GM18870 (cell line): ENCODE results near the gene WNK2.

ENCODE experiments used
- ATAC-seq: cut with Tn5 transposase; IDR thresholded peaks from one replicate; pipeline ENCODE4 v1.9.1; 2021; ENCODE audit warnings: moderate library complexity; ENCODE audit not compliant: unreplicated experiment

The WNK2 gene

DNA sequence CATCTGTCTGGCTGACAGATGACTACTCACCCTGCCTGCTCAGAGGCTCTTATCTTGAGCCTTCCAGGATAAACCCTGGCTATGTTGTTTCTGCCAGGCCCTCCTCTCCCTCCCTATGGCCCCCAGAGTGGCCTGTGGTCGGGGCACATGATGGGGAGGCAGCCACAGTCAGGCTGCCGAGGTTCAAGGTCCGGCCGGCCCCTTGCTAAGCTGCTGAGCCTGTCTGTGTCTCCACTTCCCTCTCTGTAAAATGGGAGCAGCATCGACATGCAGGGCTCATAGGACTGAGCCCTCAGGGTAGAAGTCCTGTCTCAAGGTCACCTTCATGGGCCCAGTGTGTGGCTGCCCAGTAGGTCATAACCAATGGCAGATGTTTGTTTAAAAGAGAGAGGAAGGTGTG lies 28.5 kb downstream of the WNK2 start:
- ATAC-seq = no peak

- ATAC-seq = no peak
Observed at GRCh38 chr9:93216073-93216365, 32.1 kb downstream of the WNK2 start.

DNA sequence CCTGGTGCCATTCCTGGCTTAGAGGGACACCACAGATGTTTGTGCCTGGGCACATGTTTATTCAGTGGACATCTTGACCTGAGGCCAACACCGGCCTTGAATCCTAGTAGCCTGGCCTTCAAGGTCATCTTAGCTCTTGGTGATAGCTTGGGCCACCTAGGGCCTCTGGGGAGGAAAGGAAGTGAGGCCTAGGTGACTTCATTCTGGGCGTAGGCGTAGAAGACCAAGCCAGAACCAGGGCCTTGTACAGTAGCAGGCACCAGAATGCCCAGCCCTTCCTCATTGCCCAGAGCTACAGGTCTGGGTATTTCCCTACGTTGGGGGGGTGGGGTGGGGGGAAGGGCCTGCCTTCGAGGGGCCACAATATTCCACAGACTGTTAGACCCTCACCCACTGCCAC lies 33.8 kb downstream of the WNK2 start:
- no peak for ATAC-seq

GRCh38 chr9:93218161-93218560 lies 34.2 kb downstream of the WNK2 start:
- no peak for ATAC-seq

DNA sequence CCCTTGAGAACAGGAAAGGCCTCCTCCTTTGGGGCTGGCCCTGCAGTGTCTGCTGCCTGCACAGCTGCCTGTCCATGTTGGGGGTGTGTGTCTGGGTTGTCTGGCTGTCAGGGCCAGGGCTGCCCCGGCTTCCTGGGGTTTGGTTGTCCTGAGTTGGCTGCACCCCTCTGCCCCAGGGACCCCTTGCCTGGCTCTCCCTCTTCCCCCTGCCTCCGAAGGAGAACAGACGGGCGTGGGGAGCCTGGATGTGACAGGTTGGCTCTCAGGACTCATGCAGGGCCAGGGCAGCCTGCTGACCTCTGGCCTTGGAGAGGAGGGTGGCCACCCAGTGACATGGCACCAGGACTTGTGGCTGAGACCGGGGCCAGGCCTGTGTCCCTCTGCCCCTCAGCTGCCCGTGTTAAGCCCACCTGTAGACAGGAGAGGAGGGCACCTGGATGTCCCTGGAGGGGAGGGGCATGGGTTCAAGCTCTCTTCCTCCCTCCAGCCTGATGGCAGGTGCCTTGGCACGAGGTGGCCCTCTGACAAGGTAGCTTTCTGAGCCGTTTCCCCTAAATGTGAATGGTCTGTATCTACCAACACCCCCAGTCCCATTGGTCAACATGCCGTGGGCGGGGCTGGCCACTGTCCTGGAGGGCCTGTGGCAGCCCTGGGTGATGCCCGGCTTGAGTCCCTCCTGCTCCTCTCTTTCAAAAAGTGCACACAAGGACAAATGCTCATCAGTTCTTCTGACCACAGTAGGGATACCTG lies 34.9 kb downstream of the WNK2 start:
- no peak for ATAC-seq

DNA sequence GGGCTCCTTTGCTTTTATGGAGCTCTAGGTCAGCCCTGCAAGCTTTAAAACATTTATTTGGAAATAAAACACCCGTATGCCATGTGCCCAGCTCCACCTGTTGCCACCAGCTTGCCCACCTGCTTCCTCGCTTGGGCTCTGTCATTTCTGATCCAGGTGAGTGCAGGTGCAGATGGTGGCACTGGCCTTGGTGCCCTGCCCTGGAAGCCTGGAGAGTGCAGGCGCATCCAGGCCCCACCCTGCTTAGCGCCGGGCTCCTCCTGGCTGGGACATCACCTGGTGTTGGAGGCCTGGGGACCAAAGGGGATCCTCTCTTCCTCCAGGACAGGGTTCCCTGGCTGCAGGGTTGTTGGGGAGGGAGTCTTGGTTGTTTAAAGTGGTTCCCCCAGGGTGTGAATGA lies 35.8 kb downstream of the WNK2 start:
- no peak for ATAC-seq

- no peak for ATAC-seq
Observed at GRCh38 chr9:93220627-93221026, 36.7 kb downstream of the WNK2 start.

- no peak for ATAC-seq
Observed at GRCh38 chr9:93221044-93221443, 37.1 kb downstream of the WNK2 start.

DNA sequence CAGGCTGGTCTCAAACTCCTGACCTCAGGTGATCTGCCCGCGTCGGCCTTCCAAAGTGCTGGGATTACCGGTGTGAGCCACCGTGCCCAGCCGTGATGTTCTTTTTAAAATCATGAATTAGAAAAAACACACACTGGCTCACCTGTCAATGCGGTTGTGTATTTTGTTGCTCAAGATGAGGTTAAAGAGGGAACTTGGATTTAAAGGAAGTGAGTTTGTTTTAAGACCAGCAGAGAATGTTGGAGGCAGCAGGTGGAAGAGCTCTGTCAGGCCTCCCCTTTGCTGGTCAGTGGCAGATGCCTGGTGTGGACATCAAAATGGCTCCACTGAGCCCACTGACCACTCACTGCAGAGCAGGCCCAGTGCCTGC lies 38.9 kb downstream of the WNK2 start:
- ATAC-seq = no peak

- no peak for ATAC-seq
Observed at GRCh38 chr9:93223260-93224180, 39.6 kb downstream of the WNK2 start.

DNA sequence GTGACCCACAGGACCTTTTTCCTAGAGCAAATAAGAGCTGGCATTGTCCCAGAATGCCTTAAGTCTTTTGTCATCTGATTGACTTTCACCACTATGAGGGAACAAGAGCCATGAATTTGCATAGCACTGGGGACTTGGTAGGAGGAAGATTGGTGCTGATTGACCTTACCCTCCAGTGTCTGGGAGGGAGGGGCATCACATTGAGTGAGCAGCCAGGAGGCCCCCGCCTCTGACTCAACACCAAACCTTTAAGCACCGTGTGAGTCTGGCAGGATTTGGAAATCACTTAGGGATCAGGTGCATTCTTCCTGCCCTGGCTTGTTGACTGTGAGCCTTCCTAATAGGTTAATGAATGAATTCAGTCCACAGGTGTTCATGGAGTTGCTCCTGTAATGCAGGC lies 40.7 kb downstream of the WNK2 start:
- no peak for ATAC-seq

DNA sequence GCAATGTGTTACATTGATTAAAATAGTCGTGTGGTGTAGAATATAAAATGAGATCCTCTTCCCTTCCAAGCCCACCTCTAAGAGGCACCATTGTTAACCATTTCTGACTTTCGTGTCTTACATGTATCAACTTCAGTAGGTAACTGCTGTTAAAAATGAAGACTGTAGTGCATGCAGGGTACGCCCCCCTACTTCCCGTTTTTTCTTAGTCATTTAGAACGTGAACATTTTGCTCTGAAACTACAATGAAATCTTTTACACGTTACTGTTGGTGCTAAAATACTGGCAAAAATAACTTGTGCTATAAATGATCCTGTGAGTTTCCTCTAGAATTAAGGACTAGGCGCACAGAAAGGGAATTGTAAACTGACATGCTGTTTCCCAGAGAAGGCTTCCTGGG lies 41.5 kb downstream of the WNK2 start:
- no peak for ATAC-seq

GRCh38 chr9:93225892-93226291 lies 42.0 kb downstream of the WNK2 start:
- ATAC-seq = no peak

GRCh38 chr9:93226819-93227218 lies 42.9 kb downstream of the WNK2 start:
- ATAC-seq = no peak

GRCh38 chr9:93228030-93228429 lies 44.1 kb downstream of the WNK2 start:
- no peak for ATAC-seq

GRCh38 chr9:93228453-93228852 lies 44.5 kb downstream of the WNK2 start:
- ATAC-seq = no peak

GRCh38 chr9:93229636-93230035 lies 45.7 kb downstream of the WNK2 start:
- ATAC-seq = no peak

DNA sequence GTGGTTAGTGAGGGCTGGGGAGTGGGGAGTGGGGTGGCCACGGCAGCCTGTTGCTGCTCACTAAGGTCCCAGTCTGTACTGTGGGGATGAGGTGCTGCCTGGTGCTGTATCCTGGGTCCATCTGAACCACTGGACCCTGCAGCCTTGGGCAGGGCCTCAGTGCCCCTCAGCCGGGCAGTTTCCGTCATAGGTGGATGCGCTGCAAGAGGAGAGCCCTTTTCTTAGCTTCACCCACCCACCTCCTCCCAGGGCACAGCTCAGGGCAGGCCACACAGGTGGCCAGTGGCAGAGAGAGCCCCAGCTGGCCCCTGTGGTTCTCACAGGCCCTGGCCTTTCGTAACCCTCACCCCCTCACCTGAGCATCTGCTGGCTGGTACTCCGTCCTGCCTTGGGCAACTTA lies 46.2 kb downstream of the WNK2 start:
- ATAC-seq = no peak

GRCh38 chr9:93230601-93231000 lies 46.7 kb downstream of the WNK2 start:
- no peak for ATAC-seq

DNA sequence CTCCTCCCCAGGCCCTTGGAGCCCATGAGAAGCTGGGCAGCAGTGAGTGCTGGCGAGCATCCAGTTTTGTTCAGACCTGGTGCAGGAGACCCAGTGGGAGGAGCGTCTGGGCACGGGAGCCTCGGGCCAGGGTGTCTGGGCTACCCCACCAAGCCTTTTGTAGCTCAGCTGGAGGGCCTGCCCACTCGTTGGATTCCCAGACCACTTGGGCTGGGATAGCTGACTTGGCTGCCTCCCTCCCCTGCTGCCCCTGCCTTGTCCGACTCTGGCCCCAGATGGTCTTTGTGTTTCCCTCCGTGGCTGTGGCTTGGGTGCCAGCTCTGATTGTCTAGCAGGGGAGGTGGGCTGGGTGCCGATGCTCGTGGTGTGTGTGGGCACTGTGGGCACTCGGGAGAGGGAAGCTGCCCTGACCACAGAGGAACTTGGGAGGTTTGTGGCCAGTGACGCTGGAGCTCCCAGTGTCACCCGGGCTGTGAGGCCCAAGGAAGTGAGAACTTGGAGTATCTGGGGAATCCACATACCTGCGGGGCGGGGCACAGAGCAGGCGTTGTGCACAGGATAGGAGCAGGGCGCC lies 47.3 kb downstream of the WNK2 start:
- no peak for ATAC-seq

DNA sequence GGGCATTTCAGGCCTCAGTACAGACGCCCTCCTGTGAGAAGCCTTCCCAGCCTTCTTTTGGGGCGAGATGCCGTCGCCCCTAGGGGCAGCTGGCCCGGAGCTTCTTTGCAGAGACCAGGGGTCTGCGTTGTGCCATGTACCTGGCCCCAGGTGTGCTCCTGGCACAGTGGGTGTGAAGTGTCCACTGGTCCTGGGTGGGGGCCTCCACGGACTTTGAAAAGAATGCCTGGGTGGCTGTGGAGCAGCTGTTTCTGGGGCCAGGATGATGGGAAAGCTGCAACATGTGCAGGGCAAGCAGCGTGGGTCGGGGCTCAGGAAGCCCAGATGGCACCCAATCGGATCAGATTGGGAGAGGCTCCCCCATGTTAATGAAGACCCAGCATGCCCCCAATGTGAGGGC lies 47.8 kb downstream of the WNK2 start:
- no peak for ATAC-seq

GRCh38 chr9:93232388-93232960 lies 48.5 kb downstream of the WNK2 start:
- no peak for ATAC-seq
